H9 (cell line): ENCODE measurements around the gene TRPM2. TPM values are rescaled to one million over a fixed set of nuclear protein-coding genes. Genes with fewer than 3 reads are reported as not detected.
"Not testable (repeated sequence)": the region's sequence is repeated elsewhere in the genome, so short reads cannot be mapped to it uniquely, and the experiment has no call there.

ENCODE experiments used
- DNase-seq: peaks from one replicate; pipeline ENCODE4 v3.0.0-alpha.2; 2017
- H2AFZ ChIP-seq: one replicate; pipeline ENCODE4 v1.6.1; 2013; ENCODE audit warnings: mild to moderate bottlenecking, low read length, control low read depth, moderate library complexity
- H2AK5ac ChIP-seq: 2 replicates; pipeline ENCODE4 v1.6.1; 2013; ENCODE audit warnings: low read length, control low read depth, mixed read lengths; ENCODE audit not compliant: insufficient read length
- H2BK120ac ChIP-seq: one replicate; pipeline ENCODE4 v1.6.1; 2013; ENCODE audit warnings: low read depth, mild to moderate bottlenecking, low read length, control low read depth, inconsistent platforms; ENCODE audit not compliant: poor library complexity, severe bottlenecking
- H2BK12ac ChIP-seq: 2 replicates; pipeline ENCODE4 v1.6.1; 2013; ENCODE audit warnings: low read length, control low read depth, mixed read lengths, low read depth; ENCODE audit not compliant: insufficient read length
- H2BK15ac ChIP-seq: 2 replicates; pipeline ENCODE4 v1.6.1; 2013; ENCODE audit warnings: low read depth, low read length, control low read depth
- H2BK20ac ChIP-seq: one replicate; pipeline ENCODE4 v1.6.1; 2013; ENCODE audit warnings: low read depth, mild to moderate bottlenecking, low read length, control low read depth, inconsistent platforms; ENCODE audit not compliant: poor library complexity, severe bottlenecking
- H2BK5ac ChIP-seq: 2 replicates; pipeline ENCODE4 v1.6.1; 2013; ENCODE audit warnings: low read length, control low read depth, mixed read lengths; ENCODE audit not compliant: insufficient read length
- H3K14ac ChIP-seq: 2 replicates; pipeline ENCODE4 v1.6.1; 2013; ENCODE audit warnings: low read length, control low read depth; ENCODE audit not compliant: insufficient read depth
- H3K18ac ChIP-seq: 2 replicates; pipeline ENCODE4 v1.6.1; 2013; ENCODE audit warnings: low read depth, mild to moderate bottlenecking, mixed read lengths, low read length, control low read depth; ENCODE audit not compliant: insufficient read length
- H3K23ac ChIP-seq: 2 replicates; pipeline ENCODE4 v1.6.1; 2013; ENCODE audit warnings: low read length, control low read depth, mixed read lengths, low read depth; ENCODE audit not compliant: insufficient read length
- H3K23me2 ChIP-seq: 2 replicates; pipeline ENCODE4 v1.6.1; 2013; ENCODE audit warnings: low read depth, mild to moderate bottlenecking, mixed read lengths, low read length, control low read depth; ENCODE audit not compliant: insufficient read length, poor library complexity, severe bottlenecking
- H3K27ac ChIP-seq: 2 replicates; pipeline ENCODE4 v1.5.1; 2013; ENCODE audit warnings: low read length, control low read depth, mixed read lengths, low read depth; ENCODE audit not compliant: insufficient read length
- H3K27me3 ChIP-seq: 2 replicates; pipeline ENCODE4 v1.6.1; 2013; ENCODE audit warnings: low read length, control low read depth, inconsistent platforms; ENCODE audit not compliant: insufficient read depth
- H3K4ac ChIP-seq: 2 replicates; pipeline ENCODE4 v1.6.1; 2013; ENCODE audit warnings: low read depth, mild to moderate bottlenecking, control low read depth, inconsistent platforms, low read length, moderate library complexity
- H3K4me1 ChIP-seq: 2 replicates; pipeline ENCODE4 v1.6.1; 2013; ENCODE audit warnings: low read length, control low read depth, inconsistent platforms; ENCODE audit not compliant: insufficient read depth
- H3K4me2 ChIP-seq: 2 replicates; pipeline ENCODE4 v1.6.1; 2013; ENCODE audit warnings: low read length, control low read depth, mixed read lengths; ENCODE audit not compliant: insufficient read length, insufficient read depth
- H3K56ac ChIP-seq: 2 replicates; pipeline ENCODE4 v1.6.1; 2013; ENCODE audit warnings: low read depth, mild to moderate bottlenecking, mixed read lengths, low read length, control low read depth; ENCODE audit not compliant: insufficient read length
- H3K79me1 ChIP-seq: 2 replicates; pipeline ENCODE4 v1.6.1; 2013; ENCODE audit warnings: low read depth, mild to moderate bottlenecking, moderate library complexity, low read length, control low read depth, inconsistent platforms; ENCODE audit not compliant: insufficient read depth, poor library complexity, severe bottlenecking
- H3K79me2 ChIP-seq: 2 replicates; pipeline ENCODE4 v1.6.1; 2013; ENCODE audit warnings: low read length, control low read depth, inconsistent platforms; ENCODE audit not compliant: insufficient read depth
- H3K9ac ChIP-seq: 2 replicates; pipeline ENCODE4 v1.6.1; 2013; ENCODE audit warnings: low read length, control low read depth, mixed read lengths; ENCODE audit not compliant: insufficient read length; ENCODE audit errors: extremely low read depth
- H3K9me3 ChIP-seq: one replicate; pipeline ENCODE4 v1.6.1; 2013; ENCODE audit warnings: low read depth, low read length, inconsistent platforms; ENCODE audit not compliant: control insufficient read depth
- H3T11ph ChIP-seq: one replicate; pipeline ENCODE4 v1.6.1; 2013; ENCODE audit warnings: mild to moderate bottlenecking, low read length, control low read depth, inconsistent platforms
- H4K20me1 ChIP-seq: one replicate; pipeline ENCODE4 v1.6.1; 2013; ENCODE audit not compliant: control insufficient read depth, insufficient read length, insufficient read depth
- H4K5ac ChIP-seq: 2 replicates; pipeline ENCODE4 v1.6.1; 2013; ENCODE audit warnings: low read depth, mild to moderate bottlenecking, mixed read lengths, low read length, control low read depth; ENCODE audit not compliant: insufficient read length
- H4K8ac ChIP-seq: replicated peaks from 2 replicates; pipeline ENCODE4 v1.6.1; 2013; ENCODE audit warnings: low read length, control low read depth, mixed read lengths, low read depth; ENCODE audit not compliant: insufficient read length
- H4K91ac ChIP-seq: 2 replicates; pipeline ENCODE4 v1.6.1; 2013; ENCODE audit warnings: low read depth, mild to moderate bottlenecking, moderate library complexity, mixed read lengths, low read length, control low read depth; ENCODE audit not compliant: insufficient read length
- H3K27ac Mint-ChIP-seq, 3 experiments: 2 replicates in 2 of 3; 3 replicates in 1 of 3; pipeline ENCODE4 v1.8.0; 2020 to 2021; ENCODE audit warnings: mixed read lengths in 3 of 3, mild to moderate bottlenecking in 1 of 3, moderate library complexity in 1 of 3
- H3K27me3 Mint-ChIP-seq: 2 replicates; pipeline ENCODE4 v1.8.0; 2021; ENCODE audit warnings: low read depth, mild to moderate bottlenecking, moderate library complexity, mixed read lengths
- H3K36me3 Mint-ChIP-seq, 3 experiments: 2 replicates in 2 of 3; 3 replicates in 1 of 3; pipeline ENCODE4 v1.8.0; 2020 to 2021; ENCODE audit warnings: low read depth in 3 of 3, mixed read lengths in 3 of 3; ENCODE audit not compliant: insufficient read depth in 1 of 3
- H3K4me1 Mint-ChIP-seq, 2 experiments: 2 replicates each; pipeline ENCODE4 v1.8.0; 2020; ENCODE audit warnings: mixed read lengths in 2 of 2
- H3K4me3 Mint-ChIP-seq, 2 experiments: 2 replicates in 1 of 2; 3 replicates in 1 of 2; pipeline ENCODE4 v1.8.0; 2020 to 2021; ENCODE audit warnings: mild to moderate bottlenecking in 2 of 2, mixed read lengths in 2 of 2, moderate library complexity in 1 of 2
- H3K9me3 Mint-ChIP-seq, 2 experiments: 2 replicates in 1 of 2; 3 replicates in 1 of 2; pipeline ENCODE4 v1.8.0; 2020; ENCODE audit warnings: mild to moderate bottlenecking in 2 of 2, mixed read lengths in 2 of 2, moderate library complexity in 1 of 2
- WGBS: extraction: QIAGEN DNeasy Blood & Tissue Kit; methylation state at CpG from one replicate; pipeline ENCODE4 v1.1.7; 2013; ENCODE audit warnings: missing lambda C conversion rate, low lambda C conversion rate, mixed read lengths; ENCODE audit not compliant: insufficient read length; ENCODE audit errors: extremely low coverage; 5-methylcytosine and 5-hydroxymethylcytosine counted together
- total RNA-seq: library from RNA; stranded (reverse); gene quantifications from 2 replicates; pipeline ENCODE4 v1.2.1, GENCODE V29; 2021
- TF ChIP-seq, protein P1 (sequence below): fragments of 200-600 bp; sonication (generic); conservative IDR thresholded peaks from 3 replicates; pipeline ENCODE4 v1.8.0; 2021; ENCODE audit warnings: antibody characterized with exemption, mild to moderate bottlenecking

Gene TRPM2
- total RNA-seq, 1 experiment from 2014 or later, result 0.68 TPM

DNA sequence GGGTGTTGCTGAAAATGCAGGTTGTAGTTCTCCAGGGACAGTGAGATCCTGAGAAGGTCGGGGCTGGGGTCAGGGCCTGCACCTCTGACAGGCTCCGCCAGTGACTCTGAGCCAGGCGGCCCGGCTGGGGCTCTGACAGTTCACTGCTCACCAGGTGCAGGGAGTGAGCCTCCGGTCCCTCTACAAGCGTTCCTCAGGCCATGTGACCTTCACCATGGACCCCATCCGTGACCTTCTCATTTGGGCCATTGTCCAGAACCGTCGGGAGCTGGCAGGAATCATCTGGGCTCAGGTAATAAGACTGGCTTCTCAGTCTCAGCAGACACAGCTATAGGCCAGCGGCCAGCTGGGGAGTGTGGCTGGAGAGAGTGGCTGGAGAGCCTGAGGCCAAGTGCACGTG lies 41.8 kb downstream of the TRPM2 start:
- H3K36me3 Mint-ChIP-seq, result no peaks in the 10 kb centered on the region
- Histone ChIP-seq H3K4ac (no peak overlapping the region), H3K23ac (no peak overlapping the region), H2AFZ (no peak overlapping the region), H3K4me1 (no peaks in the 10 kb centered on the region), H3K4me2 (no peak overlapping the region), H3K27me3 (no peaks in the 10 kb centered on the region), H4K5ac (no peak overlapping the region), H3K18ac (no peak overlapping the region), H3K9me3 (no peaks in the 10 kb centered on the region), H3T11ph (no peak overlapping the region), H3K79me1 (no peaks in the 10 kb centered on the region), H2BK12ac (no peak overlapping the region), H2BK20ac (no peak overlapping the region), H3K27ac (no peak overlapping the region), H2AK5ac (no peak overlapping the region), H3K79me2 (no peaks in the 10 kb centered on the region), H2BK5ac (no peak overlapping the region), H4K8ac (no peak overlapping the region), H3K9ac (no peak overlapping the region), H4K91ac (no peak overlapping the region), H3K23me2 (no peaks in the 10 kb centered on the region), H2BK120ac (no peak overlapping the region), H4K20me1 (no peaks in the 10 kb centered on the region), H3K56ac (no peak overlapping the region), H3K14ac (no peak overlapping the region), H2BK15ac (no peak overlapping the region)
- H3K4me3 Mint-ChIP-seq, result no peak overlapping the region
- no peak for DNase-seq
- H3K27me3 Mint-ChIP-seq, result no peaks in the 10 kb centered on the region; the same call in 1 of the 2 replicates
- no CpG with 5 or more reads among the region's 11 CpGs for WGBS
- TF ChIP-seq, protein P1, sequence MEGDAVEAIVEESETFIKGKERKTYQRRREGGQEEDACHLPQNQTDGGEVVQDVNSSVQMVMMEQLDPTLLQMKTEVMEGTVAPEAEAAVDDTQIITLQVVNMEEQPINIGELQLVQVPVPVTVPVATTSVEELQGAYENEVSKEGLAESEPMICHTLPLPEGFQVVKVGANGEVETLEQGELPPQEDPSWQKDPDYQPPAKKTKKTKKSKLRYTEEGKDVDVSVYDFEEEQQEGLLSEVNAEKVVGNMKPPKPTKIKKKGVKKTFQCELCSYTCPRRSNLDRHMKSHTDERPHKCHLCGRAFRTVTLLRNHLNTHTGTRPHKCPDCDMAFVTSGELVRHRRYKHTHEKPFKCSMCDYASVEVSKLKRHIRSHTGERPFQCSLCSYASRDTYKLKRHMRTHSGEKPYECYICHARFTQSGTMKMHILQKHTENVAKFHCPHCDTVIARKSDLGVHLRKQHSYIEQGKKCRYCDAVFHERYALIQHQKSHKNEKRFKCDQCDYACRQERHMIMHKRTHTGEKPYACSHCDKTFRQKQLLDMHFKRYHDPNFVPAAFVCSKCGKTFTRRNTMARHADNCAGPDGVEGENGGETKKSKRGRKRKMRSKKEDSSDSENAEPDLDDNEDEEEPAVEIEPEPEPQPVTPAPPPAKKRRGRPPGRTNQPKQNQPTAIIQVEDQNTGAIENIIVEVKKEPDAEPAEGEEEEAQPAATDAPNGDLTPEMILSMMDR, result no peak
- peaks cover 3 to 6% of the 10 kb centered on the region in 2 experiments; a peak in 4 of 5 replicates for H3K9me3 Mint-ChIP-seq
- no peaks in the 10 kb centered on the region; a peak in 1 of 4 replicates for H3K4me1 Mint-ChIP-seq
- H3K27ac Mint-ChIP-seq, result no peak overlapping the region

DNA sequence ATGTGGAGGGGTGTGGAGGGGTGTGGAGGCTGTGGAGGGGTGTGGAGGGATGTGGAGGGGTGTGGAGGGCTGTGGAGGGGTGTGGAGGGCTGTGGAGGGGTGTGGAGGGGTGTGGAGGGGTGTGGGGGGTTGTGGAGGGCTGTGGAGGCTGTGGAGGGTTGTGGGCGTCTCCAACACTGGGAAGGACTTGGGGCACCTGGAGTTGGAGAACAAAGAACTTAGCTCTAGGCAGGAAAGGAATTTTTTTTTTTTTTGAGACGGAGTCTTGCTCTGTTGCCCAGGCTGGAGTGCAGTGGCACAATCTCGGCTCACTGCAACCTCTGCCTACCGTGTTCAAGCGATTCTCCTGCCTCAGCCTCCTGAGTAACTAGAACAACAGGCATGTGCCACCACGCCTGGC lies 43.4 kb downstream of the TRPM2 start:
- not testable (repeated sequence) for H3K79me2 ChIP-seq, H2BK12ac ChIP-seq, H3K18ac ChIP-seq, H3K36me3 Mint-ChIP-seq, H3K9me3 ChIP-seq, H4K8ac ChIP-seq, H3K4me1 ChIP-seq, DNase-seq, H3K4me3 Mint-ChIP-seq, H2BK15ac ChIP-seq, H2AK5ac ChIP-seq, H3K27ac ChIP-seq, H3K23me2 ChIP-seq, H3K14ac ChIP-seq, H3K9me3 Mint-ChIP-seq, H3K56ac ChIP-seq, H3K4me1 Mint-ChIP-seq, H3K27me3 ChIP-seq, H4K20me1 ChIP-seq, H3K27ac Mint-ChIP-seq, H3K9ac ChIP-seq, H3K79me1 ChIP-seq, H3K23ac ChIP-seq, H2BK5ac ChIP-seq, H2BK20ac ChIP-seq, H2BK120ac ChIP-seq, H3K27me3 Mint-ChIP-seq, H2AFZ ChIP-seq, H3T11ph ChIP-seq, H3K4me2 ChIP-seq, H4K91ac ChIP-seq, H3K4ac ChIP-seq, H4K5ac ChIP-seq
- WGBS, result no CpG with 5 or more reads among the region's 6 CpGs
